CD14-positive monocyte (primary cell): Measurements from ENCODE around the gene RAB22A. TPM values are rescaled to one million over a fixed set of nuclear protein-coding genes. Genes with fewer than 3 reads are reported as not detected.

Experiments
- DNase-seq, 3 donors: peaks; one replicate each; pipeline ENCODE4 v3.0.0-alpha.2; 2011 to 2022
- H2AFZ ChIP-seq: 2 replicates; pipeline ENCODE4 v1.6.0; 2012; ENCODE audit warnings: mild to moderate bottlenecking, low read depth, low read length, inconsistent platforms; ENCODE audit not compliant: insufficient read depth, poor library complexity, severe bottlenecking
- H3K27ac ChIP-seq, 2 donors: 1 replicate in 1 of 2; 2 replicates in 1 of 2; pipeline ENCODE4 v1.5.1; 2012 to 2013; ENCODE audit warnings: low read length in 2 of 2, control low read depth in 1 of 2, inconsistent platforms in 1 of 2, low read depth in 1 of 2, mild to moderate bottlenecking in 1 of 2
- H3K27me3 ChIP-seq, 2 donors: one replicate each; pipeline versions ENCODE4 v1.6.0 to v1.6.1; 2011 to 2013; ENCODE audit warnings: low read length in 2 of 2; ENCODE audit not compliant: control insufficient read depth in 2 of 2, insufficient read depth in 2 of 2
- H3K36me3 ChIP-seq, 2 donors: replicated peaks in 1 of 2; 1 replicate in 1 of 2; 2 replicates in 1 of 2; pipeline versions ENCODE4 v1.5.1 to v1.6.1; 2012 to 2013; ENCODE audit warnings: low read length in 2 of 2, control low read depth in 1 of 2, inconsistent platforms in 1 of 2, mild to moderate bottlenecking in 1 of 2; ENCODE audit not compliant: insufficient read depth in 2 of 2, control insufficient read depth in 1 of 2
- H3K4me1 ChIP-seq, 2 donors: 1 replicate in 1 of 2; 2 replicates in 1 of 2; pipeline versions ENCODE4 v1.5.1 to v1.6.1; 2012 to 2013; ENCODE audit warnings: low read length in 2 of 2, control low read depth in 1 of 2, inconsistent platforms in 1 of 2, mild to moderate bottlenecking in 1 of 2, moderate library complexity in 1 of 2; ENCODE audit not compliant: insufficient read depth in 2 of 2, control insufficient read depth in 1 of 2
- H3K4me2 ChIP-seq: replicated peaks from 2 replicates; pipeline ENCODE3; 2012; ENCODE audit warnings: low read length, moderate library complexity, mild to moderate bottlenecking; ENCODE audit not compliant: poor library complexity, severe bottlenecking; ENCODE audit errors: extremely low read depth
- H3K4me3 ChIP-seq, 3 experiments: fragments of 200-600 bp in 1 of 3; sonication (generic) in 1 of 3; replicated peaks in 1 of 3; 1 replicate in 2 of 3; 2 replicates in 1 of 3; pipeline ENCODE4 v1.5.1; 2011 to 2013; ENCODE audit warnings: low read length in 3 of 3, mild to moderate bottlenecking in 3 of 3, control low read depth in 2 of 3, low read depth in 2 of 3, inconsistent platforms in 1 of 3, moderate library complexity in 1 of 3
- H3K79me2 ChIP-seq: 2 replicates; pipeline ENCODE4 v1.6.0; 2012; ENCODE audit warnings: mild to moderate bottlenecking, control low read depth, inconsistent platforms, low read length, moderate library complexity; ENCODE audit not compliant: insufficient read depth
- H3K9ac ChIP-seq: 2 replicates; pipeline ENCODE4 v1.6.0; 2017; ENCODE audit warnings: low read length, mild to moderate bottlenecking; ENCODE audit not compliant: insufficient read depth, poor library complexity, severe bottlenecking
- H3K9me3 ChIP-seq, 2 donors: replicated peaks in 1 of 2; 1 replicate in 1 of 2; 2 replicates in 1 of 2; pipeline versions ENCODE4 v1.5.1 to v1.6.1; 2012 to 2013; ENCODE audit warnings: low read length in 2 of 2, control low read depth in 1 of 2; ENCODE audit not compliant: control insufficient read depth in 1 of 2, insufficient read depth in 1 of 2
- H4K20me1 ChIP-seq: 2 replicates; pipeline ENCODE4 v1.6.0; 2012; ENCODE audit warnings: mild to moderate bottlenecking, low read length, control low read depth, moderate library complexity; ENCODE audit not compliant: insufficient read depth
- H3K27ac Mint-ChIP-seq, 7 donors: one replicate each; pipeline ENCODE4 v1.8.0; 2020; ENCODE audit warnings: mild to moderate bottlenecking in 7 of 7, mixed read lengths in 7 of 7, moderate library complexity in 6 of 7, inconsistent platforms in 2 of 7
- H3K27me3 Mint-ChIP-seq, 3 donors: one replicate each; pipeline ENCODE4 v1.8.0; 2021 to 2022; ENCODE audit warnings: low read depth in 3 of 3, mild to moderate bottlenecking in 3 of 3, mixed read lengths in 3 of 3, moderate library complexity in 3 of 3, inconsistent platforms in 1 of 3
- H3K36me3 Mint-ChIP-seq, 2 donors: one replicate each; pipeline ENCODE4 v1.8.0; 2020; ENCODE audit warnings: mixed read lengths in 2 of 2, inconsistent platforms in 1 of 2, mild to moderate bottlenecking in 1 of 2
- H3K4me1 Mint-ChIP-seq: one replicate; pipeline ENCODE4 v1.8.0; 2020; ENCODE audit warnings: mild to moderate bottlenecking, mixed read lengths
- H3K4me3 Mint-ChIP-seq, 2 donors: one replicate each; pipeline ENCODE4 v1.8.0; 2020; ENCODE audit warnings: mild to moderate bottlenecking in 2 of 2, mixed read lengths in 2 of 2, moderate library complexity in 1 of 2
- H3K9me3 Mint-ChIP-seq, 7 donors: one replicate each; pipeline ENCODE4 v1.8.0; 2020 to 2022; ENCODE audit warnings: mixed read lengths in 7 of 7, mild to moderate bottlenecking in 6 of 7, moderate library complexity in 6 of 7, inconsistent platforms in 2 of 7
- WGBS: methylation state at CpG from one replicate; pipeline ENCODE4 v1.1.5; 2013; ENCODE audit warnings: missing lambda C conversion rate; ENCODE audit not compliant: insufficient coverage; 5-methylcytosine and 5-hydroxymethylcytosine counted together
- intact Hi-C, 2 donors: fragments of 100-400 bp; cut with micrococcal nuclease; formaldehyde crosslinking; loops; one replicate each; pipeline versions ENCODE4 v1.15.0 to v1.15.1; 2023
- polyA plus RNA-seq, 3 donors: library from polyadenylated mRNA; depleted of rRNA in 1 of 3; unstranded in 2 of 3; stranded (reverse) in 1 of 3; fragments of 300-500 nt in 2 of 3; fragments of >200 nt in 1 of 3; fragmentation: Illumina TruSeq in 2 of 3; gene quantifications; 1 replicate in 2 of 3; 2 replicates in 1 of 3; pipeline ENCODE4 v1.2.3, GENCODE V29; 2012 to 2021
- TF ChIP-seq, protein P1 (sequence below): fragments of 200-600 bp; IDR thresholded peaks from one replicate; pipeline ENCODE4 v1.8.0; 2022; ENCODE audit warnings: antibody characterized with exemption, mild to moderate bottlenecking

The RAB22A gene
- polyA plus RNA-seq, 3 donors, result 5.8 to 10.6 (median 9.8) TPM

DNA sequence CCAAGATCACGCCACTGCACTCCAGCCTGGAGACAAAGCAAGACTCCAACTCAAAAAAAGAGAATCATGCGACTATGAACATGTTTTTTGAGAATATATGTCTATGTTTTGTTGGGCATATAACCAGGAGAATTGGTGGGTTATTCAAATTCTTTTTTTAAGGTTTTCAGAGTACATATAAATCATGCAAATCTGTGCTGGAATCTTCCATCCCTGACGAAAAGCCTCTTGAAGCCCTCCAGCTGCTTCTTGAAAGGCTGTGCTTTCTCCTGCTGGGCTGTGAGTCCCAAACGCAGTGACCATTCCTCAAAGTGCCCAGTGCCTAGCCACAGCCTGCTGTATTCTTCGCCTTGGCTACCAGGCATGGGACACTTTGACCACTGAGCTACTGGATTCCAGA lies 9.2 kb upstream of the RAB22A start:
- H3K27me3 Mint-ChIP-seq, result peaks cover 2 to 5% (median 3%) of the 10 kb centered on the region in 3 donors
- H3K4me1 Mint-ChIP-seq, result peaks cover 2% of the 10 kb centered on the region
- Histone ChIP-seq H3K4me1 (no peaks in the 10 kb centered on the region), H4K20me1 (peaks cover 80% of the 10 kb centered on the region), H3K27me3 (no peaks in the 10 kb centered on the region), H2AFZ (no peak overlapping the region), H3K9ac (no peak overlapping the region), H3K79me2 (peaks cover 20% of the 10 kb centered on the region), H3K9me3 (no peaks in the 10 kb centered on the region), H3K27ac (no peak overlapping the region), H3K36me3 (peaks cover 7 to 13% of the 10 kb centered on the region in 2 donors), H3K4me2 (no peak overlapping the region), H3K4me3 (no peak overlapping the region)
- no peak overlapping the region for H3K27ac Mint-ChIP-seq
- peaks cover 34 to 42% of the 10 kb centered on the region in 2 donors for H3K36me3 Mint-ChIP-seq
- H3K4me3 Mint-ChIP-seq, result no peak overlapping the region
- no peaks in the 10 kb centered on the region for H3K9me3 Mint-ChIP-seq
- intact Hi-C loops, result loop anchor here in 1 of 2 donors (5.0 kb wide), 1 partner anchor 58 kb away; no protein-coding TSS in a partner anchor
- WGBS, result 98% methylated on average over 4 of the region's 5 CpGs
- no peak for DNase-seq
- TF ChIP-seq, protein P1, sequence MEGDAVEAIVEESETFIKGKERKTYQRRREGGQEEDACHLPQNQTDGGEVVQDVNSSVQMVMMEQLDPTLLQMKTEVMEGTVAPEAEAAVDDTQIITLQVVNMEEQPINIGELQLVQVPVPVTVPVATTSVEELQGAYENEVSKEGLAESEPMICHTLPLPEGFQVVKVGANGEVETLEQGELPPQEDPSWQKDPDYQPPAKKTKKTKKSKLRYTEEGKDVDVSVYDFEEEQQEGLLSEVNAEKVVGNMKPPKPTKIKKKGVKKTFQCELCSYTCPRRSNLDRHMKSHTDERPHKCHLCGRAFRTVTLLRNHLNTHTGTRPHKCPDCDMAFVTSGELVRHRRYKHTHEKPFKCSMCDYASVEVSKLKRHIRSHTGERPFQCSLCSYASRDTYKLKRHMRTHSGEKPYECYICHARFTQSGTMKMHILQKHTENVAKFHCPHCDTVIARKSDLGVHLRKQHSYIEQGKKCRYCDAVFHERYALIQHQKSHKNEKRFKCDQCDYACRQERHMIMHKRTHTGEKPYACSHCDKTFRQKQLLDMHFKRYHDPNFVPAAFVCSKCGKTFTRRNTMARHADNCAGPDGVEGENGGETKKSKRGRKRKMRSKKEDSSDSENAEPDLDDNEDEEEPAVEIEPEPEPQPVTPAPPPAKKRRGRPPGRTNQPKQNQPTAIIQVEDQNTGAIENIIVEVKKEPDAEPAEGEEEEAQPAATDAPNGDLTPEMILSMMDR, result no peak

GRCh38 chr20:58303547-58303946 lies 6.0 kb upstream of the RAB22A start:
- peaks cover 7 to 13% of the 10 kb centered on the region in 2 donors for H3K36me3 ChIP-seq
- no peak overlapping the region for H2AFZ ChIP-seq
- Mint-ChIP-seq H3K27ac (no peak overlapping the region), H3K36me3 (peaks cover 38 to 43% of the 10 kb centered on the region in 2 donors), H3K9me3 (no peaks in the 10 kb centered on the region), H3K4me1 (peaks cover 28% of the 10 kb centered on the region), H3K27me3 (peaks cover 0 to 9% (median 2%) of the 10 kb centered on the region in 3 donors), H3K4me3 (no peak overlapping the region)
- intact Hi-C loops, result loop anchor here in 1 of 2 donors (5.0 kb wide), 1 partner anchor 61 kb away; no protein-coding TSS in a partner anchor
- no CpG with 5 or more reads among the region's 1 CpG for WGBS
- DNase-seq, result no peak
- H4K20me1 ChIP-seq, result peaks cover 48% of the 10 kb centered on the region
- no peak overlapping the region for H3K4me3 ChIP-seq
- H3K27ac ChIP-seq, result no peak overlapping the region
- no peaks in the 10 kb centered on the region for H3K27me3 ChIP-seq
- H3K79me2 ChIP-seq, result peaks cover 24% of the 10 kb centered on the region
- no peak overlapping the region for H3K9ac ChIP-seq
- peaks cover 25 to 27% of the 10 kb centered on the region in 2 donors for H3K4me1 ChIP-seq
- no peak overlapping the region for H3K4me2 ChIP-seq
- TF ChIP-seq, protein P1, result no peak
- H3K9me3 ChIP-seq, result no peaks in the 10 kb centered on the region
